Measurements from ENCODE around the gene FEZ2.

FEZ2 gene

GRCh38 chr2:36578343-36579296 lies 19.3 kb downstream of the FEZ2 start:
- in situ Hi-C loops (cut with HindIII; ENCODE audit: low pct_ligation_motif_present, low sequenced_read_pairs) = no loop called here
- no peak overlapping the region for H3K4me3 ChIP-seq (ENCODE audit: low read depth, low read length)
- H3K36me3 ChIP-seq (replicated peaks) = peaks cover 41% of the 10 kb centered on the region
- no peaks in the 10 kb centered on the region for H3K27me3 ChIP-seq (replicated peaks)
- TF ChIP-seq CTCF (IDR thresholded peaks at IDR 0.05; ENCODE audit: low read depth, low read length, missing control alignments) = no peak
- DNase-seq = no peak
- no peak overlapping the region for H3K27ac ChIP-seq

GRCh38 chr2:36577884-36578283 lies 20.1 kb downstream of the FEZ2 start:
- DNase-seq = no peak
- Histone ChIP-seq H3K4me3 (ENCODE audit: low read depth, low read length) (no peak overlapping the region), H3K36me3 (replicated peaks) (peaks cover 45% of the 10 kb centered on the region), H3K27me3 (replicated peaks) (no peaks in the 10 kb centered on the region), H3K27ac (no peak overlapping the region)
- in situ Hi-C loops (cut with HindIII; ENCODE audit: low pct_ligation_motif_present, low sequenced_read_pairs) = no loop called here
- TF ChIP-seq CTCF (IDR thresholded peaks at IDR 0.05; ENCODE audit: low read depth, low read length, missing control alignments) = no peak

GRCh38 chr2:36574560-36574959 lies 23.4 kb downstream of the FEZ2 start:
- in situ Hi-C loops (cut with HindIII; ENCODE audit: low pct_ligation_motif_present, low sequenced_read_pairs) = no loop called here
- Histone ChIP-seq H3K27me3 (replicated peaks) (no peaks in the 10 kb centered on the region), H3K27ac (no peak overlapping the region), H3K36me3 (replicated peaks) (peaks cover 27% of the 10 kb centered on the region), H3K4me3 (ENCODE audit: low read depth, low read length) (no peak overlapping the region)
- no peak for TF ChIP-seq CTCF (IDR thresholded peaks at IDR 0.05; ENCODE audit: low read depth, low read length, missing control alignments)
- no peak for DNase-seq

GRCh38 chr2:36573165-36573564 lies 24.8 kb downstream of the FEZ2 start:
- peaks cover 20% of the 10 kb centered on the region for H3K36me3 ChIP-seq (replicated peaks)
- in situ Hi-C loops (cut with HindIII; ENCODE audit: low pct_ligation_motif_present, low sequenced_read_pairs) = no loop called here
- DNase-seq = no peak

DNA sequence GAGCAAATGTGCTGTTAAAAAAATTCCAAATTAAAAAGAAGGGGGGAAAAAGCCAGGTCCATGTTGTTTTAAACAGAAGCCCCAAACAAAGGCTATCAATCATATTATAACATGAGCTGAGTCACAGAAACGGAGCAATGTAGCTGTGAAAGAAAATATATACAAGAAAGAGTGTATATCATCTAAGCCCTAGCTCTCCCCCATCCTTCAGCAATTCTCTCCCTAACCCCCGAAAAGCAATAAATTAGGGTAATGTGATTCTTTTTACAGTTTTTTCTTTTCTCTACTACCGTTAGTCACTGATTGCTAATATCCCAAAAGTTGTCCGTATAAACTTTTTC lies 25.3 kb downstream of the FEZ2 start:
- in situ Hi-C loops (cut with HindIII; ENCODE audit: low pct_ligation_motif_present, low sequenced_read_pairs) = no loop called here
- Histone ChIP-seq H3K4me3 (ENCODE audit: low read depth, low read length) (no peak overlapping the region), H3K36me3 (replicated peaks) (peaks cover 15% of the 10 kb centered on the region), H3K27ac (no peak overlapping the region), H3K27me3 (replicated peaks) (no peaks in the 10 kb centered on the region)
- TF ChIP-seq CTCF (IDR thresholded peaks at IDR 0.05; ENCODE audit: low read depth, low read length, missing control alignments) = no peak
- DNase-seq = no peak

More at GRCh38 chr2:36573165-36573564, 24.8 kb downstream of the FEZ2 start:
- H3K27me3 ChIP-seq (replicated peaks) = no peaks in the 10 kb centered on the region
- H3K4me3 ChIP-seq (ENCODE audit: low read depth, low read length) = no peak overlapping the region
- no peak overlapping the region for H3K27ac ChIP-seq
- TF ChIP-seq CTCF (IDR thresholded peaks at IDR 0.05; ENCODE audit: low read depth, low read length, missing control alignments) = no peak

Data from brain microvascular endothelial cell (primary cell).